NCI-H748 (cell line): ENCODE results near the gene TMEM132A.
A peak's percentile ranks its signal among the peaks of the same experiment; 100 is the strongest.
"Not testable (repeated sequence)": the region's sequence is repeated elsewhere in the genome, so short reads cannot be mapped to it uniquely, and the experiment has no call there.

Source experiments
- DNase-seq: peaks from one replicate; lab custom pipeline; 2025; ENCODE audit not compliant: unreplicated experiment; lab: John Stamatoyannopoulos, UW

Gene TMEM132A

DNA sequence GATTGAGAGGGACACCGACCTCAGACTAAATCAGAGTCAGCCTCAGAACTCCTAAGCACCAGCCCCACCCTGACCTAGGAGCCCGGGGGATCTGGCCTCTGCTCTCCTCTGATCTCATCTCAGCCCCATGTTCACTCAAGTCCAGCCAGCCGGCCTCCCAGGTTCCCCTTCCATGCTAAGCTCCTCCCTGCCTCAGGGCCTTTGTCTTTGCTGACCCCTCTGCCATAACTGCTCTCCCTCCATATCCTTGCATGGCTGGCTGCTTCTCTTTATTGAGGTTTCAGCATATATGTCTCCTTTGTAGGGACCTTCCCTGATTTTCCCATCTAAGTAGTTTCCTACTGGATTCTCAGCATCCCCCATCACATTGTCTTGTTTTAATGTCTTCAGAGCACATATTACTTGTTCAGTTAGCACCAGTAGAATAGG, 28.5 kb downstream of the TMEM132A start:
- DNase-seq, result no peak

- no peak for DNase-seq
Observed at GRCh38 chr11:60953781-60954180, 29.5 kb downstream of the TMEM132A start.

- no peak for DNase-seq
Observed at GRCh38 chr11:60954421-60954820, 30.2 kb downstream of the TMEM132A start.

DNA sequence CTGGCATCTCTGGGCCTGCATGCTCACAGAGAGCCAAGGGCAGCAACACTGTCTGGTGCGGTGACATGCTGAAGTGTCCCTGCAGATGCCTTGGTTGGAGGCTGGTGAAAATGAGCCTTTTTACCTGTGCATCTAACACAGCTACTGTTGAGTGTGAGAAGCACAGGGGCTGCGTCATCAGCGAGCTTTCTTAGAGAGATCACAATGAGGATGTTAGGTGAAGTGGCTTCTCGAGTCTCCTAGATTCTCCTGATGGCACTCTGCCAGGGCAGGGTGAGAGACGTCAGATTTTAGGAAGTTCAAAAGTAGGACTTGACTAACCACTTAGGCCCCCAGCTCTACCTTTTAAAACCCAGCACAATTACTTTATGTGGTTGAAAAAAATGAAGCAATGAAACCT, 31.3 kb downstream of the TMEM132A start:
- no peak for DNase-seq

DNA sequence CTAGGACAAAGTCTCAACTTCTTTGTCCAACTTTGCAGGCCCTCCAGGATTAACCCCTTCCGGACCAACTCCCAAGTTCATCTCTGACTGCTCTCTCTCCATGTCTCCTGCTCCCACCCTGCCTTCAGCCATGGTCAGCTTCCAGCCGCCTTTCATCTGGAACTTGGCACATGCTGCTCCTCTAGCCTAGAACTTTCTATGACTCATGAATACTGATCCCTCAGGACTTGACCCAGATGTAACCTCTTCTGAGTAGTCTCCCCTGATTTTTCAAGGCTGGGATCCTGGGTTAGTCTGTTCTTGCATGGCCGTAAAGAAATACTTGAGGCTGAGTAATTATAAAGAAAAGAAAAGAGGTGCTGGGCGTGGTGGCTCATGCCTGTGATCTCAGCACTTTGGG, 32.9 kb downstream of the TMEM132A start:
- DNase-seq, result no peak

DNA sequence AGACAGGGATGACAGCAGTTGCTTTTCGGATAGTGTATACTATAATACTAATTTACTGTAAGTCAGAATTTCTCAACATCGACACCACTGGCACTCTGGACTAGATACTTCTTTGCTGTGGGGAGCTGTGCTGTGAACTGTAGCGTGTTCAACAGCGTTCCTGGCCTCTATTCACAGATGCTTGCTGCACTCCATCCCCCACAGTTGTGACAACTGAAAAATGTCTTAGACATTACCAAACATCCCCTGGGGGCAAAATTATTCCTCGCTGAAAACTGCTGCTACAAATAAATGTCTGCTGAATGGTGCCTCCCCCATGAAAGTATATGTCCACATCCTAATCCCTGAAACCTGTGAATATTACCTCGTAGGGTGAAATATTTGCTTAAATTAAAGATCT, 35.2 kb downstream of the TMEM132A start:
- DNase-seq, result no peak

- DNase-seq, result no peak
Observed at GRCh38 chr11:60960405-60960804, 36.1 kb downstream of the TMEM132A start.

GRCh38 chr11:60964801-60965200, 40.5 kb downstream of the TMEM132A start:
- no peak for DNase-seq

GRCh38 chr11:60966890-60967289, 42.6 kb downstream of the TMEM132A start:
- DNase-seq, result no peak

DNA sequence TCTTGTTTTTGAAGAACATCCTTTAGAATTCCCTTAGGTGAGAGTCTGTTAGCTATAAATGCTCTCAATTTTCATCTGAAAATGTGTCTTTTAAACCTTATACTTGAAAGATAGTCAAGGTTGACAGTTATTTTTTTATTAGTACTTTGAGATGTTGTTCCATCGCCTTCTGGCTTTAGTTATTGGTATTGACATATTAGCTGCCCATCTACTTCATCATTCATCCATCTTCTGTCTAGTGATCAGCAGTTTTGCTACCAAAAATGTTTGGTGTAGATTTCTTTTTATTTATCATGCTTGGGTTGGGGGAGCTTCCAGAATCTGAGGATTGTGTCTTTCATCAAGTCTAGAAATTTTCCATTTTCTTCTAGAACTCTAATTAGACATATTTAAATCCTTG, 44.0 kb downstream of the TMEM132A start:
- DNase-seq, result no peak

GRCh38 chr11:60970369-60970774, 46.1 kb downstream of the TMEM132A start:
- peak; percentile 57 for DNase-seq

DNA sequence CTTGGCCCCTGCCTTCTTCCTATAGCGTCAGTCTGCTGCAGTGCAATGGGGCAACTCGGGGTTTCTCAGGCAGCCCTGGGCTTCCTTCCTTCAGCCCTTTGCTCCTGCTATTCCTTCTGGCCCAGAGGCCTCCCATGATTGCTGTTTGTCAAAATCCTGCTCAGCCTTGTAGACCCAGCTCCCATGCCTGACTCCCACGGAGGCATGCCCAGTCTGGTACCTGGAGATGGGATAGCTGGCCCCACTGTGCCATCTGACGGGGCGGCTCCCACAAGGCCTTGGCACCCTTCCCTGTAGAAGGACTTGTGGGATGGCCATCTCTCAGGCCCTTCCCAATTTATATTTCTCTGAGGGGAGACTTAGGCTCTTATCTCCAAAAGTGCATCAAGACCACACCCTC, 46.6 kb downstream of the TMEM132A start:
- no peak for DNase-seq

GRCh38 chr11:60971520-60971919, 47.3 kb downstream of the TMEM132A start, which contains the start of gene CD6:
Gene CD6, plus strand, starts transcription at chr11:60971680. Its CDS starts 186 bp downstream, at chr11:60971866.
- no peak for DNase-seq

DNA sequence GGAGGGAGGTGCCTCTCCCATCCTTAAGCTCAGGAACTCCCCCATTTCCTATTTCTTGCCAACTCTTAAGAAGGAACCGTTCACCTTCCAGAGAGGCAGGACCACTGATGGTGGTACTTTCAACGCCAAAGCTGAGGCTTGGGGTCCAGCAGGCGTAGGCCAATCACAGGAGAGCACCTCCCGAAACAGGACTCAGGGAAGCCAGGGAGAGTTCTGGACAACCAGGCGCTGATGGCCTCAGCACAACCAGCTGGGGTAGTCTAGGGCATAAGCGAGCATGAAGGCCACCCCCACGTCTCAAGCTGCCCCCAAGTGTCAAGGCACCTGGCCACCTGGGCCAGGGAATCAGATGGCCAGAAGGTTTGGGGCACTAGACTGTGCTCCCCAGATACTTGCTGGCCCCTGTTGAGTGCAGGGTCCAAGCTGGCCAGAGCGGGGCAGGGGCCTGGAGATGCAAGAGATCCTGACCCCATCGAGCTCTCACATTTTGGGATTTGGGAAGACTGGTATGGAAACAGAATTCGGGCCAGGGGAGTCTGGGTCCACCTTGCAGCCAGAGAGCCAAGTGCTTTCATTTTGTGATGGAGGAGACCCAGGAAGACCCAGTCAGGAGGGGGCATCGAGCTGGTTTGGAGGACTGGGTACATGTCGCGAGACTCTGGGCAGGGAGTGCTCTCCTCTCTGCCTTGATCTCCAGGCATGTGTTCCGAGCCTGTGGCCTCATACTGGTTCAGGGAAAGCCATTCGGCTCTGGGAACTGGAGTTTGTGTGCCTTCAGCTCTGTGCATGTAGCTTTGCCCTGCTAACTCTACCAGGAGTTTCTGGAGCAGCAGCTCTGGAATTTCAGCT, 48.1 kb downstream of the TMEM132A start:
- no peak for DNase-seq

GRCh38 chr11:60973699-60974098, 49.4 kb downstream of the TMEM132A start:
- DNase-seq, result no peak

DNA sequence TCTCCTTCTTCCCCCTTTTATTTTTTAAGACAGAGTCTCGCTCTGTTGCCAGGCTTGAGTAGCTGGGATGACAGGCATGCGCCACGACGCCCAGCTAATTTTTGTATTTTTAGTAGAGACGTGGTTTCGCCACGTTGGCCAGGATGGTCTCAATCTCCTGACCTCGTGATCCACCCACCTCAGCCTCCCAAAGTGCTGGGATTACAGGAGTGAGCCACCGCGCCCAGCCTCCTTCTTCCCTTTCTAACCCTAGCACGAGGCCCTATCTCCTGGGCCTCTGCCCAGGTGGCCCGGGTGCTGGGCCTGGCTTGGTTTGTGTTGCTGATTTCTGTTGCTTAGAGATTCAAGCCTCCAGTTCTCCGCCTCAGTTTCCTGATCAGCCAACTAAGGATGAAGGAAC, 50.1 kb downstream of the TMEM132A start:
- not testable (repeated sequence) for DNase-seq

DNA sequence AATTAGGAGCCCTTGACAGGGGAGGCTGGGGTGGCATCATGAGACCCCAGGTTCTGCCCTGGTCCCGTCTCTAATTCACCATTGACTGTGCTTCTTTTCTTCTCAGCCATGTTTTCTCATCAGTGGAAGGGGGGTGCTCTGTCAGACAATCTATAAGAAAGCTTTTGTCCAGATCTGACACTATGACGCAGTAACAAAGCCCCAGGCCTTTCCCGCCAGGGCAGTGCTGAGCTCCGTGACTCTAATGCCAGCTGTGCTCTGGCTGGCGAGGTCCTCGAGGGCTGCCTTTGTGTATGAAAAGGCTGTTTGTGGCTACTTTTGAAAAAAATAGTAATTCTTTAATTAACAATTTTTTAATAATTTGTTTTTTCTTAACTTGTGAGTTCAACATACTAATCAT, 50.5 kb downstream of the TMEM132A start:
- DNase-seq, result no peak

DNA sequence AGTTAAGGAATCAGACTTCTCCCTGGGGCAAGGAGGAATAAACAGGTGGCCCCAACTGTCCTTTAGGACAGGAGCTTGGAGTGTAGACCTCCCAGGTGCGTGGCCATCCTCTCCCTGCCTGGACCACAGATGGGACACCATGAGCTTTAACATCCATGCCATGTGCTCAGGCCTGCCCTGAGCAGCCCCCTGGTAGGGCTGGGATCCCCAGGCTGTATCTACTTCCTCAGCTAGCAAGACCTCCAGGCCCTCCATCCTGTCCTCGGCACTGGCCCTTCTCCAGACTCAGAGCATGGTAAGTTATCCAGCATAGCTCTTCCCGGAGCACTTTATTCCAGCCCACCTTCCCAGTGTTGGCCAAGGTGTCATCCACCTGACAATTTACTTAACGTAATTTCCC, 53.0 kb downstream of the TMEM132A start:
- DNase-seq, result no peak

DNA sequence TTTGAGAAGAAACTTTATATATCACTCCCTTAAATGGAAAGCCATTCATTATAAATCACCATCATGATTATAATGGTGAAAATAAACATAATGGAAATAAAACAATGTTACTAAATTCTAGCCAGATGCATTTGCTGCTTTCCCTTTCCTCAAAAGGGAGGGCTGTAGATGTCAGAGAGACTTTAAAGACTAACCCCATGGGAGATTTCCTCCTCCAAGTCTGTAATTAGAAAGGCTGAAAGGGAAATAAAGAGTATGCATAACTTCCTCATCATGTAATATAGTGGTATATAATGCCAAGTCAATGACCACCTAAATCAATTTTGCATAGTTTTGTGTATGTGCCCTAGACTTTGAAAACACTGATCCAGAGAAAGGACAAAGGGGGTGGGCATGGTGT, 53.6 kb downstream of the TMEM132A start:
- DNase-seq, result no peak

- DNase-seq, result no peak
Observed at GRCh38 chr11:60978546-60979380, 54.5 kb downstream of the TMEM132A start.

GRCh38 chr11:60981515-60981914, 57.3 kb downstream of the TMEM132A start:
- DNase-seq, result no peak

DNA sequence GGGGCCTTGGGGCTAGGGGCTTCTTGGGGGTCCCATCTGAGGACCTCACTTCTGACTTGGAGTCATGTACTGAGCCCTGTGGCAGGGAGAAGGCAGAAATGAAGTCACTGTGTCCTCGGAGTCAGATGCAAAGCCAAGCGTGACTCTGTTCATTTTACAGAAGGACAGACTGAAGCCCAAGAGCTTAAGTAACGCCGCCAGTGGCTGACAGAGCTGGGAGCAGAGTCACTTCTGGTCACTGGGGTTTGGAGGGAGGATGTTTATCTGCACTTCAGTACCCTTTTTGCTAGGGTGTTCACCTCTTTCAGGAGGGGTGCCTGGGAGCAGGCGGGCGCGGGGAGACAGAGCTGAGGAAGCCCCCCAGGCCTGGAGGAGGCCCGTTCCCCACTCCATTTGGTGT, 57.9 kb downstream of the TMEM132A start:
- no peak for DNase-seq
